Activated CD4-positive, alpha-beta T cell treated with anti-CD3 and anti-CD28 coated beads for 36 hours (primary cell): ENCODE data around the gene P2RY8. TPM values are rescaled to one million over a fixed set of nuclear protein-coding genes. Genes with fewer than 3 reads are reported as not detected.
"Not testable (repeated sequence)": the region's sequence is repeated elsewhere in the genome, so short reads cannot be mapped to it uniquely, and the experiment has no call there.

ENCODE experiments used
- ATAC-seq: fragments of 200-7000 bp; cut with Tn5 transposase; one replicate; pipeline ENCODE4 v1.10.0; 2021; ENCODE audit warnings: mild to moderate bottlenecking, moderate library complexity
- CTCF ChIA-PET: fragments of 350-600 bp; sonication (Branson Sonifier 250); formaldehyde crosslinking; loops from one replicate; lab custom pipeline; 2021; ENCODE audit warnings: antibody characterized with exemption; lab: Charles Lee
- POLR2A ChIA-PET: fragments of 350-600 bp; sonication (Branson Sonifier 250); formaldehyde crosslinking; loops from one replicate; lab custom pipeline; 2021; ENCODE audit warnings: antibody characterized with exemption, inconsistent platforms; lab: Charles Lee
- DNase-seq: peaks from one replicate; pipeline ENCODE4 v3.0.0-alpha.2; 2020
- H3K27ac Mint-ChIP-seq: one replicate; pipeline ENCODE4 v1.8.0; 2021; ENCODE audit warnings: mixed read lengths
- H3K27me3 Mint-ChIP-seq: one replicate; pipeline ENCODE4 v1.8.0; 2021; ENCODE audit warnings: mixed read lengths
- H3K36me3 Mint-ChIP-seq: one replicate; pipeline ENCODE4 v1.8.0; 2021; ENCODE audit warnings: low read depth, mixed read lengths
- H3K4me1 Mint-ChIP-seq: one replicate; pipeline ENCODE4 v1.8.0; 2021; ENCODE audit warnings: mixed read lengths
- H3K4me3 Mint-ChIP-seq: one replicate; pipeline ENCODE4 v1.8.0; 2021; ENCODE audit warnings: mild to moderate bottlenecking, moderate library complexity, mixed read lengths
- H3K9me3 Mint-ChIP-seq: one replicate; pipeline ENCODE4 v1.8.0; 2021; ENCODE audit warnings: low read depth, mixed read lengths
- intact Hi-C, 2 experiments: fragments of 100-400 bp; cut with DNase I in 1 of 2; cut with micrococcal nuclease in 1 of 2; formaldehyde crosslinking; loops; one replicate each; pipeline versions ENCODE4 v1.14.2 to v1.15.1; 2022 to 2024; cut with DNase I, micrococcal nuclease
- total RNA-seq, 2 experiments: library from RNA; stranded (reverse); gene quantifications; one replicate each; pipeline ENCODE4 v1.2.3, GENCODE V29; 2021

The P2RY8 gene
- total RNA-seq, 2 experiments from 2014 or later = 19.8 to 21.2 TPM

DNA sequence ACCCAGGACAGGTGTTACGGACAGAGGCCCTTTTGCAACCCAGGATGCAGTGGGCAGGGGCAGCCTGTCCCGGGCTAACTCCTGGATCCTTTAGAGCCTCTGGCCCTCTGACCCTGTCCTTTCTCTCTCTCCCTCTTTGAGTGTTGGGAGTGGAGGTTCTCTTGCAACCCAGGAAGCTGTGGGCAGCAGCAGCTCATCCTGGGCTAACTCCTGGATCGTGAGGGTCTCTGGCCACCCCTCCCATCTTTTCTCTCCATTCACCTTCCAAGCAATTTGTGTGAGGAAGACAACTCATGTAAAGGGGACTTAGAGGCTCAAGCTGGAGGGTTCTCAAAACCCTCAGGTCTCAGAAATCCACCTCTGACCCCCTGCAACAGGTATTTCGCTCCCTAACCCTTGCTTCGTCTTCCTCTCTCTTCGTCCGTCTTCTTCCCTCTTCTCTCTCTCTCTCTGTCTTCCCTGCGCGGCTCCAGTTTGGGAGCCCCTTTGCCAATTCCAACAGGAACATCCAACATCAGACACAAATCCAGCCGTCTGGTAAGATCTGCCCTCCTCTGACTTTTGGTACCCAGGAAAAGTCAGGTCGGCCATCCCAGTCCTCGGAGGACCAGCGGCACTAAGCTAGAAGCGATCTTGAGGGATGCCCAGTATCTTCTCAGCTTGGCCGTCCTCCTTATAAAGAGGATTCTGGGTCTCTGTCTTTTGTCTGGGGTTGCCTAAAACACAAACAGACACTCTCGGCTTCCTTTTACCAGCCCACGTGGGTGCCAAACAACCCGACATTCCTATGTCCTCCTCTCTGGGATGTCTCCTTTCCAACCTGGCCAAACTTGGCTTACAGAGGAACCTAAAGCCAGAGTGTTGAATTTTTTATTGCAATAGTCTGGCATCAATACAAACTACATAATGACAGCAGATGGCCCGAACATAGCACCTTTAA, 92.2 kb downstream of the P2RY8 start:
- Mint-ChIP-seq H3K9me3 (peaks cover 48% of the 10 kb centered on the region), H3K27ac (no peak overlapping the region), H3K27me3 (no peaks in the 10 kb centered on the region), H3K36me3 (peaks cover 69% of the 10 kb centered on the region), H3K4me1 (no peaks in the 10 kb centered on the region), H3K4me3 (no peak overlapping the region)
- no peak for ATAC-seq
- ChIA-PET CTCF (no interaction called here), POLR2A (no interaction called here)
- intact Hi-C loops = no loop called here
- peak; percentile 3 for DNase-seq

DNA sequence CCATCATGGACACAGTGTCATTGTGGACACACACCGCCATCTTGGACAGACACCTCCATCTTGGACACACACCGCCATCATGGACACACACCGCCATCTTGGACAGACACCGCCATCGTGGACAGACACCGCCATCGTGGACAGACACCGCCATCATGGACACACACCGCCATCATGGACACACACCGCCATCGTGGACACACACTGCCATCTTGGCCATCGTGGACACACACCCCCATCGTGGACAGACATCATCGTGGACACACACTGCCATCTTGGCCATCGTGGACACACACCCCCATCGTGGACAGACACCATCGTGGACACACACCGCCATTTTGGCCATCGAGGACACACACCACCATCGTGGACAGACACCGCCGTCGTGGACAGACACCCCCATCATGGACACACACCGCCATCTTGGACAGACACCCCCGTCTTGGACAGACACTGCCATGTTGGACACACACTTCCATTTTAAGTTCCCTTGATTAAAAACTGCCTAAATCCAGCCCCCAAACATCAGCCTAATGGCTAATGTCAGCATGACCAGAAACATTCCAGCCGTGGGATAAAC, 93.4 kb downstream of the P2RY8 start:
- ChIA-PET POLR2A (no interaction called here), CTCF (no interaction called here)
- H3K9me3 Mint-ChIP-seq = peaks cover 36% of the 10 kb centered on the region
- no peaks in the 10 kb centered on the region for H3K27me3 Mint-ChIP-seq
- no peaks in the 10 kb centered on the region for H3K4me1 Mint-ChIP-seq
- ATAC-seq (no peak), DNase-seq (no peak)
- H3K27ac Mint-ChIP-seq = no peak overlapping the region
- H3K36me3 Mint-ChIP-seq = peaks cover 64% of the 10 kb centered on the region
- intact Hi-C loops = no loop called here
- H3K4me3 Mint-ChIP-seq = no peak overlapping the region

DNA sequence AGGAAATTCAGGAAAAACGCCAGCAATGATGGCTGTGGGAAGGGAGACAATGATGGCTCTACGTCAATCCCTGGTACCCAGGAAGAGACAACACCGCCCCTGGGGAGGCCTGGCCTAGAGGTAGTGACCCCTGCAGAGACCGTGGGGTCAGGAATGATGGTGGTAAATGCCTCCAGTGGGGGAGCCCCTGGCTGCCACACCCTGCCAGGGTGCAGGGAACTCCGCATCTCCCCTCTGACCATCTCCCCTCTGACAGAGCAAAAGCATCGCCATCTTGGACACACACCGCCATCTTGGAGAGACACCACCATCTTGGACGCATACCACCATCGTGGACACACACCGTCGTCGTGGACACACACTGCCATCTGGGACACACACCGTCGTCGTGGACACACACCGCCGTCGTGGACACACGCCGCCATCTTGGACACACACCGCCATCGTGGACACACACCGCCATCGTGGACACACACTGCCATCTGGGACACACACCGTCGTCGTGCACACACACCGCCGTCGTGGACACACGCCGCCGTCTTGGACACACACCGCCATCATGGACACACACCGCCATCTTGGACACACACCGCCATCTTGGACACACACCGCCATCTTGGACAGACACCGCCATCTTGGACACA, 94.1 kb downstream of the P2RY8 start:
- peak; percentile 4 for DNase-seq
- Mint-ChIP-seq H3K4me1 (no peaks in the 10 kb centered on the region), H3K27me3 (no peaks in the 10 kb centered on the region), H3K36me3 (peaks cover 64% of the 10 kb centered on the region), H3K27ac (no peak overlapping the region), H3K4me3 (no peak overlapping the region), H3K9me3 (peaks cover 30% of the 10 kb centered on the region)
- intact Hi-C loops = no loop called here
- ATAC-seq = no peak
- ChIA-PET POLR2A (no interaction called here), CTCF (no interaction called here)

DNA sequence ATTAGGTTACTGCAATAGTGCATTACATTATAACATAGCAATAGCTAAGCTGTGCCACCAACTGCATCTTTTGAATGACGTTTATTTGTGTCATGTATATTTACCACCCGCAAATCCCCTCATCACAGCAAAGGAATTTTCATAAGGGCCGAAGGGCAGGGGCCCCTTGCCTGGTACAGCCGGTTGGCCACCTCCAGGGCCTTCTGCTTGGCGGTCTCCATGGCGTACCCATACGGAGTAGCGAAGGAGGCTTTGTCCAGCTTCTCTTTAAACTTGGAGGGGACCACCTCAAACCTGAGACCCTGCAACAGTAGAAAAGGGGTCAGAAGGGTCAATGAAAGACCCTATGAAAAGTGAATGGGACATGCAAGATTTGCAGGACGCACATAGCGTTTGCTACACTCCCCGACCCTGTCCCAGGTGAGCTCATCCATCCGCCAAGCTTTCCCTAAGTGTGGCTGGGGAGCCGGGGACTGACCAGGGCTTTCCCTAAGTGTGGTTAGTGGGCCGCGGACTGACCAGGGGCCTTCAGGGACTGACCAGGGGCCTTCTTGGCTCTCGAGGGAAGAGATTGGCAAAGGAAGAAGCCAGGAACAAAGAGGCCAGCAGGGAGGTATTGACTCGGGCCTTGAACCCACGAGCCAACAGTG, 94.8 kb downstream of the P2RY8 start:
- peaks cover 64% of the 10 kb centered on the region for H3K36me3 Mint-ChIP-seq
- CTCF ChIA-PET = no interaction called here
- peaks cover 22% of the 10 kb centered on the region for H3K9me3 Mint-ChIP-seq
- H3K4me1 Mint-ChIP-seq = no peaks in the 10 kb centered on the region
- intact Hi-C loops = no loop called here
- ATAC-seq (no peak), DNase-seq (no peak)
- no peak overlapping the region for H3K4me3 Mint-ChIP-seq
- H3K27ac Mint-ChIP-seq = no peak overlapping the region
- H3K27me3 Mint-ChIP-seq = no peaks in the 10 kb centered on the region
- POLR2A ChIA-PET = no interaction called here

DNA sequence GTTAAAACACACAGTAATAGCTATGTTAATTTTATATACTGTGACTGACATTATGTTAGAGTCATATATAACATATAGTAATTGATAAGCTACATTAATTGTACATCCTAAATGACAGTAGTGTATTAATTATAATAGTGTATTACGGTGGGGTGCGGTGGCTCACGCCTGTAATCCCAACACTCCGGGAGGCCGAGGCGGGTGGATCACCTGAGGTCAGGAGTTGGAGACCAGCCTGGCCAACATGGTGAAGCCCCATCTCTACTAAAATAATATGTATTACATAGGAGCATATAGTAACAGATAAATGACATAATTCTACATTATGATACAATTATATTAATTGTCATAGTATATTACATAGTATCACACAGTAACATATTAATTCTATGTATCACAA, 96.5 kb downstream of the P2RY8 start:
- no peak overlapping the region for H3K4me3 Mint-ChIP-seq
- no peak overlapping the region for H3K27ac Mint-ChIP-seq
- peaks cover 70% of the 10 kb centered on the region for H3K36me3 Mint-ChIP-seq
- intact Hi-C loops = no loop called here
- no peaks in the 10 kb centered on the region for H3K4me1 Mint-ChIP-seq
- no peak for DNase-seq
- POLR2A ChIA-PET = no interaction called here
- H3K27me3 Mint-ChIP-seq = no peaks in the 10 kb centered on the region
- no peak for ATAC-seq
- peaks cover 16% of the 10 kb centered on the region for H3K9me3 Mint-ChIP-seq
- CTCF ChIA-PET = no interaction called here

DNA sequence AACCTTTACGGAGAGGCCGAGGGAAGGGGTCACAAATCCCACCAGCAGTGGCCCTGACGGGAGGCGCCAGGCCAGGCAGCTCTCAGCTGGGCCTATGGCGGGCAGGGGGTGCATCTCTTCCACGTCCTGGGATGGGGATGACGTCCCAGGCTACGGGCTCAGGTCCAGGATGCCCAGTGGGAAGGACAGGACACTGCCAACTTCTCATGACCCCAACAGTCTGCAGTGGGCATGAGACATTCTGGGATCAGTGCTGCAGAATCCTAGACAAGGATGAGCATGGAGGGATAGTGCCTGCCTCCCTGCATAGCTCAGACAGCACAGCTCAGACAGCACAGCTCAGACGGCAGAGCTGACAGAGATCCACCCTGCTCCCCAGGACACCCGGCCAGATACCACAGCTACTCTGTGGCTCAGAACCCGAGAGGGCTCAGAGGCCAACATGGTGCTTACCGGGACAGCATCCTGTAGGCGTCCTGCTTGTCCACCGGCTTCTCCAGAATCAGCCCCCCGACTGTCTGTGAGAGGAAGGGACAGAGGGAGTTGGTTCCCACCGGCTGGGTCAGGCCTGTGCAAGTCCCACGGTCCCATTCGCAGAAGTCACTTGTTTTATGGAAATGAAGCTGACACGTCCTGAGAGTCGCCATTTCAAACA, 101.6 kb downstream of the P2RY8 start:
- Mint-ChIP-seq H3K4me1 (no peaks in the 10 kb centered on the region), H3K36me3 (peaks cover 45% of the 10 kb centered on the region), H3K27ac (no peak overlapping the region), H3K27me3 (no peaks in the 10 kb centered on the region), H3K9me3 (no peaks in the 10 kb centered on the region), H3K4me3 (no peak overlapping the region)
- ChIA-PET POLR2A (no interaction called here), CTCF (no interaction called here)
- no peak for ATAC-seq
- intact Hi-C loops = no loop called here
- no peak for DNase-seq

DNA sequence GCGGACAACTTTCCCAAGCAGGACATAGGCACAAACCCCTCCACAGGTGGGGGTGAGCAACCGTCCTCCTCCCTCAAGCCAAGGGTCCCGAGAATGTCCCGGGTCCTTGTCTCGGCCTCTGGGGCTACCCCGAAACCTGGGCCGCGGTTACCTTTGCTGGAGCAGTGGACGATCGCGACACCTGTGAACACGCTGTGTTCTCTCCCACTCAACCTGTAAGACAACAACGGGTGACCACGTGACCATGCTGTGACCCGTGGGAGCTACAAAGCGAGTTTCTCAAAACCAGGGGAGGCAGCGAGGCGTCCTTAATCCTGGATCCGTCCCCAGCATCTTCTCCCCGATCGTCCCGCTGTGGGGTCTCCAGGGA, 102.1 kb downstream of the P2RY8 start:
- ChIA-PET POLR2A (no interaction called here), CTCF (no interaction called here)
- ATAC-seq (no peak), DNase-seq (peak; percentile 4)
- Mint-ChIP-seq H3K4me1 (no peaks in the 10 kb centered on the region), H3K9me3 (no peaks in the 10 kb centered on the region), H3K36me3 (peaks cover 44% of the 10 kb centered on the region), H3K4me3 (no peak overlapping the region), H3K27me3 (no peaks in the 10 kb centered on the region), H3K27ac (no peak overlapping the region)
- intact Hi-C loops = no loop called here

DNA sequence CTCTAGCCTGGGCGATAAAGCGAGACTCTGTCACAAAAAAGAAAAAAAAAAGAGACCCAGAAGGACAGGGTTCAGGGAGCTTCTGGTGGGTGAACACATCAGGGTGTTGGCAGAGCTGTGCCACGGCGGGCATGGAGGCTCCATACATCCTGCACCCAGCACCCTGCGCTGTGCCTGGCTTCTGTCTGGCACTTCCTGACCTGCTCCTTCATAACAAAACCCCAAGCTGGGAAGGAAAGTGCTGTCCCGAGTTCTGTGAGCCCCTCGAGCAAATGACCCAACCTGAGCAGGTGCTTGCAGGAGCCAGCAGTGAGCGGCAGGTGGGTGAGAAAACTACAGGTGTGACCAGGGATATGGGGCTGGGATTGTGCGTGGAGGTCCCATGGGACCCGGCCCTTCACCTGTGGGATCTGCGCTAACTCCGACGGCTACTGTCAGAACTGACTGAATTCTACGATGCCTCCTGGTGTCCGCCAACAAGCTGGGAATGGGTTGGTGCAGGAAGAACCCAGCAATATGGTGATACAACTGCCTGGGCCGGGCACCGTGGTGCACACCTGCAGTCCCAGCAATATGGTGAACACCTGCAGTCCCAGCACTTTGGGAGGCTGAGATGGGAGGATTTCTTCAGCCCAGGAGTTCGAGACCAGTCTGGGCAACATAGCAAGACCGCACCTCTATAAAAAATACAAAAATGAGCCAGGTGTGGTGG, 103.2 kb downstream of the P2RY8 start:
- peaks cover 39% of the 10 kb centered on the region for H3K36me3 Mint-ChIP-seq
- H3K9me3 Mint-ChIP-seq = no peaks in the 10 kb centered on the region
- H3K27me3 Mint-ChIP-seq = no peaks in the 10 kb centered on the region
- ChIA-PET CTCF (no interaction called here), POLR2A (no interaction called here)
- intact Hi-C loops = no loop called here
- peak; percentile 2 for DNase-seq
- no peak overlapping the region for H3K4me3 Mint-ChIP-seq
- no peak overlapping the region for H3K27ac Mint-ChIP-seq
- no peaks in the 10 kb centered on the region for H3K4me1 Mint-ChIP-seq
- ATAC-seq = no peak

DNA sequence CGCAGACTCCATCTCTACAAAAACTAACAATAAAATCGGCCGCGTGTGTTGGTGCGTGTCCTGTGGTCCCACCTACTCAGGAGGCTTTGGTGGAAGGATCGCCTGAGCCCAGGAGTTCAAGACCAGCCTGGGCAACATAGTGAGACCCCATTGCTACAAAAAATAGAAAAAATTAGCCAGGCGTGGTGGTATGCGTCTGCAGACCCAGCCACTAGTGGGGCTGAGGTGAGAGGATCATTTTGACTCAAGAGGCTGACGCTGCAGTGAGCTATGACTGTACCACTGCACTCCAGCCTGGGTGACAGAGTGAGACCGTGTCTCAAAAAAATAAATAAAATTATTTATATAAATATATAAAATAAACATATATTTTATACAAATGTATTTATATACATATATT, 106.5 kb downstream of the P2RY8 start:
- ATAC-seq = peak; percentile 68
- CTCF ChIA-PET = no interaction called here
- Mint-ChIP-seq H3K4me3 (no peak overlapping the region), H3K4me1 (no peaks in the 10 kb centered on the region), H3K36me3 (peaks cover 16% of the 10 kb centered on the region), H3K27me3 (no peaks in the 10 kb centered on the region), H3K9me3 (no peaks in the 10 kb centered on the region), H3K27ac (no peak overlapping the region)
- DNase-seq = peak; percentile 47
- intact Hi-C loops = no loop called here
- POLR2A ChIA-PET = no interaction called here

DNA sequence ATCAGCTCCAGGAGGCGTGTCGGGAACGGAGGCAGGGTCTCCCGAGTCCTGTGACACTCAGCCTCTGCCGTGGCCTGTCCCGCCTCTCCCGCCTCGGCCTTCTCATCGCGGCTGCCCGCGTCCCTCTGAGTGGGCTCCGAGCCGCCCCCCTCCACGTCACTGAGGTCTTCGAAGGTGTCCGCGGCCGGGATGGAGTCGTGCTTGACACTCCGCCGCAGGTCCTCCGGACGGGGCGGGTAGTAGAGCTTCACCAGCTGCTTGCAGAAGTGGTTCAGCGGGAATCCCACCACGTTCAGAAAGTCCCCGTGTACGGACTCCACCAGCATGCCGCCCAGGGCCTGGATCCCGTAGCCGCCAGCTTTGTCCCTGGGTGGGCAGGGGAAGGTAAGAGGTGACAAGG, 109.2 kb downstream of the P2RY8 start:
- H3K27ac Mint-ChIP-seq = no peak overlapping the region

DNA sequence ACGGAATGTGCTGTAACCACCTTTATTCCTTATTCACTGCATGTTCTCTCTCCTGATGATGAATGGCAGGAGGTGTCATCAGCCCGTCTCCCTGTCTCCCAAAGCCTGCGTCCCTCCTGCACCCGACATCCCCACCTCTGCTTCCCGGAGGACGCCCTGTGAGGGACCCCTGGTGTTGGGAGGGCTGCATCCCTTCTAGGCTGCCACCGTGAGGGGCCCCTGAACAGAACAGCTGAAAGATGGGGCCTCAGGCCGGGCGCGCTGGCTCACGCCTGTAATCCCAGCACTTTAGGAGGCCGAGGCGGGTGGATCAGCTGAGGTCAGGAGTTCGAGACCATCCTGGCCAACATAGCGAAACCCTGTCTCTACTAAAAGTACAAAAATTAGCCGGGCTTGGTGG, 110.7 kb downstream of the P2RY8 start:
- H3K9me3 Mint-ChIP-seq = peaks cover 22% of the 10 kb centered on the region
- H3K4me3 Mint-ChIP-seq, POLR2A ChIA-PET, intact Hi-C loops, CTCF ChIA-PET, H3K27me3 Mint-ChIP-seq, ATAC-seq, H3K27ac Mint-ChIP-seq, H3K4me1 Mint-ChIP-seq, DNase-seq: not testable (repeated sequence)
- peaks cover 48% of the 10 kb centered on the region for H3K36me3 Mint-ChIP-seq

More for the DNA sequence above, 109.2 kb downstream of the P2RY8 start:
- peaks cover 13% of the 10 kb centered on the region for H3K9me3 Mint-ChIP-seq
- ATAC-seq (no peak), DNase-seq (no peak)
- H3K36me3 Mint-ChIP-seq = peaks cover 38% of the 10 kb centered on the region
- ChIA-PET POLR2A (no interaction called here), CTCF (no interaction called here)
- no peak overlapping the region for H3K4me3 Mint-ChIP-seq
- H3K4me1 Mint-ChIP-seq = no peaks in the 10 kb centered on the region
- H3K27me3 Mint-ChIP-seq = no peaks in the 10 kb centered on the region
- intact Hi-C loops = no loop called here
